BE2C (cell line): ENCODE results near the gene CABP5.
"Not testable (repeated sequence)": the region's sequence is repeated elsewhere in the genome, so short reads cannot be mapped to it uniquely, and the experiment has no call there.

Source experiments
- DNase-seq: peaks from one replicate; pipeline ENCODE4 v3.0.0-alpha.2; 2020
- H3K27me3 ChIP-seq: fragments of 250-450 bp; sonication (Bioruptor Pico); 2 replicates; pipeline ENCODE4 v1.5.1; 2020; ENCODE audit warnings: mild to moderate bottlenecking
- H3K36me3 ChIP-seq: fragments of 250-450 bp; sonication (Bioruptor Pico); 2 replicates; pipeline ENCODE4 v1.5.1; 2020; ENCODE audit warnings: mild to moderate bottlenecking
- H3K4me1 ChIP-seq: fragments of 250-450 bp; sonication (Bioruptor Pico); 2 replicates; pipeline ENCODE4 v1.5.1; 2020
- H3K4me3 ChIP-seq: 2 replicates; pipeline ENCODE4 v1.5.1; 2011; ENCODE audit warnings: low read depth, low read length
- H3K9me3 ChIP-seq: fragments of 250-450 bp; sonication (Bioruptor Pico); 2 replicates; pipeline ENCODE4 v1.5.1; 2020
- CTCF ChIP-seq: IDR thresholded peaks from 2 replicates; pipeline ENCODE4 v1.5.1; 2012; ENCODE audit warnings: mild to moderate bottlenecking, low read depth, low read length

CABP5 gene

GRCh38 chr19:48081106-48081505 lies 37.2 kb upstream of the CABP5 start:
- DNase-seq: no peak
- Histone ChIP-seq H3K4me3 (no peak overlapping the region), H3K4me1 (no peaks in the 10 kb centered on the region), H3K27me3 (peaks cover 5% of the 10 kb centered on the region), H3K36me3 (no peaks in the 10 kb centered on the region), H3K9me3 (no peaks in the 10 kb centered on the region)
- TF ChIP-seq CTCF: no peak

GRCh38 chr19:48070177-48070769 lies 26.4 kb upstream of the CABP5 start:
- not testable (repeated sequence) for H3K4me3 ChIP-seq, H3K9me3 ChIP-seq, H3K4me1 ChIP-seq, H3K36me3 ChIP-seq, H3K27me3 ChIP-seq, DNase-seq

DNA sequence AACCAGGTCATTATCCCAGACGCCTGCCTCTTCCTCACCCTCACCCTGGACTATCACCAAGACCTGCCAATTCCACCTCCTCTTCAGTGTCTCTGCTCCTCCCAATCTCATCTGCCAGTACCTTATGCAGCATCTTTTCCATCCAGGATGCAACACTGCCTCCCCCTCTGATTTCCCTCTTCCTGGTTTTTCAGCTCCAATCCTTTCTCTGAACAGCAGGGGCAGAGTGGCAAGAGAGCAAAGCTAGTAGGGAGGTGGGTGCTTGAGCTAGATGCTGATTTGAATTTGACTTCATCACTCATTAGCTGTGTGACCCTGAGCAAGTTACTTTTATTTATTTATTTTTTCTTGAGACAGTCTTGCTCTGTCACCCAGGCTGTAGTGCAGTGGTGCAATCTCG lies 25.6 kb upstream of the CABP5 start:
- Histone ChIP-seq H3K36me3 (no peaks in the 10 kb centered on the region), H3K4me3 (no peak overlapping the region), H3K27me3 (no peaks in the 10 kb centered on the region), H3K9me3 (no peaks in the 10 kb centered on the region), H3K4me1 (no peaks in the 10 kb centered on the region)
- DNase-seq: no peak
- TF ChIP-seq CTCF: no peak

- no peaks in the 10 kb centered on the region for H3K36me3 ChIP-seq
- H3K9me3 ChIP-seq: no peaks in the 10 kb centered on the region
- no peak for DNase-seq
- H3K27me3 ChIP-seq: no peaks in the 10 kb centered on the region; the same call in none of the 2 replicates
- no peak for TF ChIP-seq CTCF
- H3K4me3 ChIP-seq: no peak overlapping the region
- no peaks in the 10 kb centered on the region for H3K4me1 ChIP-seq
Observed at GRCh38 chr19:48064509-48064908, 20.6 kb upstream of the CABP5 start.

GRCh38 chr19:48061401-48062344 lies 17.8 kb upstream of the CABP5 start:
- DNase-seq: no peak
- H3K36me3 ChIP-seq: no peaks in the 10 kb centered on the region
- no peak for TF ChIP-seq CTCF
- no peaks in the 10 kb centered on the region for H3K9me3 ChIP-seq
- H3K4me3 ChIP-seq: no peak overlapping the region
- H3K4me1 ChIP-seq: no peaks in the 10 kb centered on the region
- H3K27me3 ChIP-seq: no peaks in the 10 kb centered on the region; the same call in none of the 2 replicates

GRCh38 chr19:48060381-48060780 lies 16.5 kb upstream of the CABP5 start:
- DNase-seq: no peak
- TF ChIP-seq CTCF: no peak
- H3K4me3 ChIP-seq: no peak overlapping the region

More at GRCh38 chr19:48060381-48060780, 16.5 kb upstream of the CABP5 start:
- no peaks in the 10 kb centered on the region for H3K9me3 ChIP-seq
- no peaks in the 10 kb centered on the region for H3K4me1 ChIP-seq
- H3K27me3 ChIP-seq: no peaks in the 10 kb centered on the region; the same call in none of the 2 replicates
- H3K36me3 ChIP-seq: no peaks in the 10 kb centered on the region
